HL-60 (cell line): ENCODE results near the gene ZNF384.
A peak's percentile ranks its signal among the peaks of the same experiment; 100 is the strongest.

ENCODE experiments used
- DNase-seq, 2 experiments: peaks; one replicate each; pipeline ENCODE4 v3.0.0-alpha.2; 2010 to 2020; ENCODE audit warnings: low read depth in 1 of 2, low spot score in 1 of 2
- H3K27ac ChIP-seq: fragments of 250-450 bp; sonication (Bioruptor Pico); replicated peaks from 2 replicates; pipeline ENCODE4 v1.5.1; 2020; ENCODE audit warnings: mild to moderate bottlenecking, moderate library complexity
- H3K27me3 ChIP-seq: fragments of 250-450 bp; sonication (Bioruptor Pico); 2 replicates; pipeline ENCODE4 v1.5.1; 2021; ENCODE audit warnings: mild to moderate bottlenecking, moderate library complexity; ENCODE audit not compliant: insufficient read depth, poor library complexity, severe bottlenecking
- H3K4me3 ChIP-seq: replicated peaks from 2 replicates; pipeline ENCODE4 v1.5.1; 2011; ENCODE audit warnings: mild to moderate bottlenecking, control low read depth, low read length; ENCODE audit not compliant: insufficient read depth
- GABPA ChIP-seq: IDR thresholded peaks from 2 replicates; pipeline ENCODE4 v1.6.1; 2012; ENCODE audit warnings: low read depth
- POLR2AphosphoS5 ChIP-seq: IDR thresholded peaks from 2 replicates; pipeline ENCODE4 v1.6.1; 2012; ENCODE audit warnings: low read depth
- SPI1 ChIP-seq: IDR thresholded peaks from 2 replicates; pipeline ENCODE4 v1.6.1; 2012; ENCODE audit warnings: low read depth, mild to moderate bottlenecking, borderline replicate concordance
- TF ChIP-seq, protein P1 (sequence below): IDR thresholded peaks from 2 replicates; pipeline ENCODE4 v1.6.1; 2012; ENCODE audit warnings: low read depth; ENCODE audit not compliant: insufficient replicate concordance
- TF ChIP-seq, protein P2 (sequence below): IDR thresholded peaks from one replicate; pipeline ENCODE4 v1.5.1; 2011; ENCODE audit warnings: low read length, control low read depth, inconsistent platforms; ENCODE audit not compliant: insufficient read depth

ZNF384 gene

DNA sequence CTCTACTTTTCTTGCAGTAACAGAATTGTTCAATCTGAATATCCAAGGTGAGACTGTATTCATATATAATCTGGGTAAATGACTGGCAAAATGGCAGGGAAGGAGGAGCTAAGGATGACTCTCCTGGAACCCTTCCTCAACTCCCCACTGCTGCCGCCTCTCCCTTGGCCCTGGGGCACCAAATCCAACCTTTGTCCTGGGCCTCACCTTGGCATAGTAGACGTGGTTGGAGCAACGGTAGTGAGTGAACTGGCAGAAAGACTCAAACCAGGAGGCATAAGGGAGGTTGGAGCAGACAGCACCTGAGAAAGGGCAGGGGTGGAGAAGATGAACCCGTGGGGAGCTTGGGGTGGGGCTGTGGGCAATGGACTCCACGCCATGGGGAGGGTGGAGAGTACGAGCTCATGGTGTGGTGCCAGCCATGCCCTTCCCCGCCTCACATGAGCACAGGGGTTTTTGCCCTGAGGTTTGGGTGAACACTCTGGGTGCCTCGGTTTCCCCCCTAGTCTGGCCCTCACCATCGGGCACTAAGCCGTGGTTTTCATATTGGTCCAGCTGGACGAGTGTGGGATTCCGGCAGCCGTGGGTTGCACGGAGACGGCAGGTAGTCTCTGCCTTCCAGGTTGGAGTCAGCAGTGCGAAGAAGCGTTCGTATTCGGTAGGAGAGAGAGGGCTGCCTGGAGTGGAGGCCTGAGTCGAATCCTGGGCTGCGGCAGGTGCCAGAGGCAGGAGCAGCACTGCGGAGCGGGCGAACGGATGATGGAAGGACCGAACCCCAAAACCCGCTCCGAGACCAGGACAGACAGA lies 42.7 kb downstream of the ZNF384 start:
- Histone ChIP-seq H3K4me3 (peak overlapping the region; percentile 46), H3K27ac (peak overlapping the region; percentile 74), H3K27me3 (no peaks in the 10 kb centered on the region)
- TF ChIP-seq, protein P1, sequence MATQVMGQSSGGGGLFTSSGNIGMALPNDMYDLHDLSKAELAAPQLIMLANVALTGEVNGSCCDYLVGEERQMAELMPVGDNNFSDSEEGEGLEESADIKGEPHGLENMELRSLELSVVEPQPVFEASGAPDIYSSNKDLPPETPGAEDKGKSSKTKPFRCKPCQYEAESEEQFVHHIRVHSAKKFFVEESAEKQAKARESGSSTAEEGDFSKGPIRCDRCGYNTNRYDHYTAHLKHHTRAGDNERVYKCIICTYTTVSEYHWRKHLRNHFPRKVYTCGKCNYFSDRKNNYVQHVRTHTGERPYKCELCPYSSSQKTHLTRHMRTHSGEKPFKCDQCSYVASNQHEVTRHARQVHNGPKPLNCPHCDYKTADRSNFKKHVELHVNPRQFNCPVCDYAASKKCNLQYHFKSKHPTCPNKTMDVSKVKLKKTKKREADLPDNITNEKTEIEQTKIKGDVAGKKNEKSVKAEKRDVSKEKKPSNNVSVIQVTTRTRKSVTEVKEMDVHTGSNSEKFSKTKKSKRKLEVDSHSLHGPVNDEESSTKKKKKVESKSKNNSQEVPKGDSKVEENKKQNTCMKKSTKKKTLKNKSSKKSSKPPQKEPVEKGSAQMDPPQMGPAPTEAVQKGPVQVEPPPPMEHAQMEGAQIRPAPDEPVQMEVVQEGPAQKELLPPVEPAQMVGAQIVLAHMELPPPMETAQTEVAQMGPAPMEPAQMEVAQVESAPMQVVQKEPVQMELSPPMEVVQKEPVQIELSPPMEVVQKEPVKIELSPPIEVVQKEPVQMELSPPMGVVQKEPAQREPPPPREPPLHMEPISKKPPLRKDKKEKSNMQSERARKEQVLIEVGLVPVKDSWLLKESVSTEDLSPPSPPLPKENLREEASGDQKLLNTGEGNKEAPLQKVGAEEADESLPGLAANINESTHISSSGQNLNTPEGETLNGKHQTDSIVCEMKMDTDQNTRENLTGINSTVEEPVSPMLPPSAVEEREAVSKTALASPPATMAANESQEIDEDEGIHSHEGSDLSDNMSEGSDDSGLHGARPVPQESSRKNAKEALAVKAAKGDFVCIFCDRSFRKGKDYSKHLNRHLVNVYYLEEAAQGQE = no peak
- TF ChIP-seq GABPA (no peak), POLR2AphosphoS5 (no peak)
- TF ChIP-seq, protein P2, sequence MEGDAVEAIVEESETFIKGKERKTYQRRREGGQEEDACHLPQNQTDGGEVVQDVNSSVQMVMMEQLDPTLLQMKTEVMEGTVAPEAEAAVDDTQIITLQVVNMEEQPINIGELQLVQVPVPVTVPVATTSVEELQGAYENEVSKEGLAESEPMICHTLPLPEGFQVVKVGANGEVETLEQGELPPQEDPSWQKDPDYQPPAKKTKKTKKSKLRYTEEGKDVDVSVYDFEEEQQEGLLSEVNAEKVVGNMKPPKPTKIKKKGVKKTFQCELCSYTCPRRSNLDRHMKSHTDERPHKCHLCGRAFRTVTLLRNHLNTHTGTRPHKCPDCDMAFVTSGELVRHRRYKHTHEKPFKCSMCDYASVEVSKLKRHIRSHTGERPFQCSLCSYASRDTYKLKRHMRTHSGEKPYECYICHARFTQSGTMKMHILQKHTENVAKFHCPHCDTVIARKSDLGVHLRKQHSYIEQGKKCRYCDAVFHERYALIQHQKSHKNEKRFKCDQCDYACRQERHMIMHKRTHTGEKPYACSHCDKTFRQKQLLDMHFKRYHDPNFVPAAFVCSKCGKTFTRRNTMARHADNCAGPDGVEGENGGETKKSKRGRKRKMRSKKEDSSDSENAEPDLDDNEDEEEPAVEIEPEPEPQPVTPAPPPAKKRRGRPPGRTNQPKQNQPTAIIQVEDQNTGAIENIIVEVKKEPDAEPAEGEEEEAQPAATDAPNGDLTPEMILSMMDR = no peak
- DNase-seq = no peak

DNA sequence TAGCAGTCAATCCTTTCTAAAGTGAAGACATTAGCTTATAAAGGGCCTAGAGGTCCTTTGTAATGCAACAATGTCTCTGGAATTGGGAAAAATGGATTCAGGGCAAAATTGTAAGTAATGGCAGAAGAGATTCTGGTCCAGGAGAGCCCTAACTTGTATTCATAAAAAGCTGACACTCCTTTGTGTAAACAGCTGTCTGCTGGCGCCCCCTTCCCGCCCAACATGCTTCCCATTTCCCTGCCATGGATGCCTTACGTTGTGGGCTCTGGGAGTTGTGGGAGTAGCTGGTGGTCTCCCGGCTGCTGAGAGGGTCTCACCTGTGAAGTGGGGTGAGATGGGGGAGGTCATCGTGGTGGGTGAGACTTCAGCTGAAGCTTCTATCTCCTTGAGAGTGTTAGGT lies 44.3 kb downstream of the ZNF384 start:
- peak overlapping the region; percentile 86 for H3K27ac ChIP-seq
- no peaks in the 10 kb centered on the region for H3K27me3 ChIP-seq
- no peak for DNase-seq
- TF ChIP-seq SPI1 = no peak
- TF ChIP-seq, protein P2 = no peak
- no peak overlapping the region for H3K4me3 ChIP-seq

DNA sequence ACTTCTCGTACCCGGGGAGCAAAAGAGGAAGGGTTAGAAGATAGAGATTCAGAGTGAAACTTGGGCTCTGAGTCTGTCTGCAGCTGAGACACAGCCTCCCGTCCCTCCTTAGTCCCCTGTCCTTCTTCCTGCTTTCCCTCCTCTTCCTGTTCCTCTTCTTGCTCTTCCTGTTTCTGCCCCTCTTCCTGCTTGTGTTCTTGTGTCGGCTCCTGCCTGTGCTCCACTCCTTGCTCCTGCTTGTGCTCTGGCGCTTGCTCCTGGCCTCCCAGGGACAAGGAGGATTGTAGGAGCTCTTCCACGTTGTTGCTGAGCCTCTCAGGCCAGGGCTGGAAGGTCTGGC lies 44.9 kb downstream of the ZNF384 start:
- TF ChIP-seq, protein P1 = no peak
- TF ChIP-seq SPI1 (peak; percentile 98), GABPA (peak; percentile 72), POLR2AphosphoS5 (peak; percentile 82; the same call in 1 of the 2 replicates)
- TF ChIP-seq, protein P2 = no peak
- DNase-seq = peak; percentile 81 to 83
- Histone ChIP-seq H3K4me3 (peak overlapping the region; percentile 15), H3K27ac (peak overlapping the region; percentile 86), H3K27me3 (no peaks in the 10 kb centered on the region)
